SJSA1 (cell line): Measurements from ENCODE around the gene CCT7. TPM values are rescaled to one million over a fixed set of nuclear protein-coding genes. Genes with fewer than 3 reads are reported as not detected.

ENCODE experiments used
- DNase-seq, 2 experiments: peaks; one replicate each; pipeline ENCODE4 v3.0.0-alpha.2; 2015 to 2020; ENCODE audit warnings: low spot score in 2 of 2, low read depth in 1 of 2
- H3K27ac ChIP-seq: fragments of 250-450 bp; sonication (Bioruptor Pico); 2 replicates; pipeline ENCODE4 v1.5.1; 2020; ENCODE audit warnings: mild to moderate bottlenecking, moderate library complexity
- H3K27me3 ChIP-seq: fragments of 250-450 bp; sonication (Bioruptor Pico); replicated peaks from 2 replicates; pipeline ENCODE4 v1.5.1; 2020; ENCODE audit warnings: mild to moderate bottlenecking, moderate library complexity
- H3K36me3 ChIP-seq: fragments of 250-450 bp; sonication (Bioruptor Pico); 2 replicates; pipeline ENCODE4 v1.5.1; 2020; ENCODE audit warnings: mild to moderate bottlenecking
- H3K4me1 ChIP-seq: fragments of 250-450 bp; sonication (Bioruptor Pico); replicated peaks from 2 replicates; pipeline ENCODE4 v1.6.1; 2021; ENCODE audit warnings: mild to moderate bottlenecking
- H3K4me3 ChIP-seq: fragments of 250-450 bp; sonication (Bioruptor Pico); 2 replicates; pipeline ENCODE4 v1.5.1; 2020; ENCODE audit warnings: mild to moderate bottlenecking
- H3K9me3 ChIP-seq: fragments of 250-450 bp; sonication (Bioruptor Pico); replicated peaks from 2 replicates; pipeline ENCODE4 v1.5.1; 2020; ENCODE audit warnings: mild to moderate bottlenecking
- total RNA-seq: library from RNA; depleted of rRNA; stranded (reverse); fragments of >200 nt; shearing (Covaris generic); gene quantifications from 2 replicates; pipeline ENCODE4 v1.2.3, GENCODE V29; 2014

Gene CCT7
- total RNA-seq, 1 experiment from 2014 or later = 570 TPM

GRCh38 chr2:73214120-73215035, 19.7 kb upstream of the CCT7 start, which contains the start of gene SMYD5:
TSS of gene SMYD5 (plus strand) at chr2:73214245. CDS start at chr2:73214267, 22 bp downstream.
- Histone ChIP-seq H3K27ac (peak within 1 kb of the TSS; percentile 72), H3K4me1 (peaks cover 9% of the 10 kb centered on the region)

GRCh38 chr2:73215254-73215653, 18.9 kb upstream of the CCT7 start:
- no peak for DNase-seq
- H3K27ac ChIP-seq = no peak overlapping the region
- no peaks in the 10 kb centered on the region; the same call in 1 of the 2 replicates for H3K27me3 ChIP-seq
- H3K9me3 ChIP-seq = no peaks in the 10 kb centered on the region
- H3K4me1 ChIP-seq = peaks cover 9% of the 10 kb centered on the region
- H3K36me3 ChIP-seq = peaks cover 5% of the 10 kb centered on the region
- H3K4me3 ChIP-seq = peak overlapping the region; percentile 92

More at GRCh38 chr2:73214120-73215035, 19.7 kb upstream of the CCT7 start, which contains the start of gene SMYD5:
- Histone ChIP-seq H3K27me3 (no peaks in the 10 kb centered on the region; the same call in 1 of the 2 replicates), H3K9me3 (no peaks in the 10 kb centered on the region), H3K36me3 (peaks cover 5% of the 10 kb centered on the region), H3K4me3 (peak within 1 kb of the TSS; percentile 92)
- DNase-seq = peak; percentile 75 to 86

GRCh38 chr2:73217160-73217559, 16.9 kb upstream of the CCT7 start:
- Histone ChIP-seq H3K9me3 (no peaks in the 10 kb centered on the region), H3K4me3 (no peak overlapping the region), H3K27ac (no peak overlapping the region), H3K4me1 (peaks cover 9% of the 10 kb centered on the region), H3K27me3 (no peaks in the 10 kb centered on the region; the same call in 1 of the 2 replicates), H3K36me3 (peaks cover 10% of the 10 kb centered on the region)
- no peak for DNase-seq

GRCh38 chr2:73217826-73218225, 16.3 kb upstream of the CCT7 start:
- H3K36me3 ChIP-seq = peaks cover 17% of the 10 kb centered on the region
- DNase-seq = no peak
- H3K27ac ChIP-seq = no peak overlapping the region
- no peaks in the 10 kb centered on the region for H3K9me3 ChIP-seq
- H3K27me3 ChIP-seq = no peaks in the 10 kb centered on the region; the same call in 1 of the 2 replicates
- H3K4me1 ChIP-seq = peaks cover 9% of the 10 kb centered on the region
- no peak overlapping the region for H3K4me3 ChIP-seq

- H3K4me1 ChIP-seq = peaks cover 9% of the 10 kb centered on the region
- no peaks in the 10 kb centered on the region for H3K9me3 ChIP-seq
- H3K4me3 ChIP-seq = no peak overlapping the region
- H3K27ac ChIP-seq = no peak overlapping the region
- DNase-seq = no peak
- H3K36me3 ChIP-seq = peaks cover 21% of the 10 kb centered on the region
- no peaks in the 10 kb centered on the region; the same call in 1 of the 2 replicates for H3K27me3 ChIP-seq
These were observed 15.8 kb upstream of the CCT7 start for GRCh38 chr2:73218298-73218697.

DNA sequence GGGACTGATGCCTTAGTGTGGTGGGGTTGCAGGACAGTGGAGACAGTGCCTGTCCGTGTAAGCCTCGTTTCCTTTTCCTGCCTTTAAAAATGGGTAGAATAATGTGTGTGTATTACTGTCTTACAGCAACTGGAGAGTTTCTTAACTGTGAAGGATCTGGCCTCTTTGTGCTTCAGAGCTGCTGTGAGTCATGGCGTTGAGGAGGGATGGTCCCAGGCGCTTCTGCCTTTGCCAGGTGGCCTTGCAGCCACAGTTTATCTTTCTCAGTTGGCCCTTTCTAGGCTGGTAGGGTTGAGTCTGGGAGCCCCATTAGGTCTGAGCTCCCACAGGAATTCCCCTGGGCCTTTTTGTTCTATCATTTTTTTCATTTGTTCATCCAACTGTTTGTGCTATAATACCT, 10.3 kb upstream of the CCT7 start:
- Histone ChIP-seq H3K36me3 (peaks cover 36% of the 10 kb centered on the region), H3K9me3 (no peaks in the 10 kb centered on the region), H3K27me3 (no peaks in the 10 kb centered on the region), H3K4me1 (no peaks in the 10 kb centered on the region), H3K4me3 (no peak overlapping the region), H3K27ac (no peak overlapping the region)
- no peak for DNase-seq

DNA sequence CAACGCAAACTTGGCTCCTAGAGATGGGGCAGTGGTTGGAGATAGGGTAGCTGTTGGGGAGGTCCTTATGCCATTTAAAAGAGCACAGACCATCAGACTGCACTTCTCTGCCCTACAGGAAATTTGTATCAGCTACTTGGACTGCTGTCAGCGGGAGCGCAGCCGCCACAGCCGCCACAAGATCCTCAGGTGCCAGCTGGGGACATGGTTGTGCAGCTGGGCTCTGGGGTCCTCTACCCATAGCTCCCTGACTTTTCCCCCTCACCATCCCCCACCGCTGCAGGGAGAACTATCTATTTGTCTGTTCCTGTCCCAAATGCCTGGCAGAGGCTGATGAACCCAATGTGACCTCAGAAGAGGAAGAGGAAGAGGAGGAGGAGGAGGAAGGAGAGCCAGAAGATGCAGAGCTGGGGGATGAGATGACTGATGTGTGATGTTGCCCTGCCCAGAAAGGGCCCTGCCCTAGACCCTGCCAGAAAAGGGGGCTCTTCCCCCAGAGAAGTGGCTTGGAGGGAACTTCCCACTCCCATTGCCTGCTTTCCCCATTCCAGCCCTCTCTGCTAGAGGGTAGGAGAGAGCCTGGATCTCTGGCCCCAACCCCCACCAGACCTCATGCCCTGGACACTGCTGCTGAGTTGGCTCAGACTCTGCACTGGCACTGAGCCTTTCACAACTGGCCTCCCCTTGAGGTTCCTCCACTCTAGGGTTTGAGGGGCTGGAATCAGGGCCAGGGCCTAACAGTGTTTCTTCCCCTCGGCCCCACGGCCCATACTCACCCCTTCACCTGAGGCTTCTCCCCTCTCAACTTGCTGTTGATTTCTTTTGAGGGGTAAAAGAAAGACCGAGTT, 8.4 kb upstream of the CCT7 start:
- Histone ChIP-seq H3K4me3 (no peak overlapping the region), H3K27ac (no peak overlapping the region), H3K9me3 (no peaks in the 10 kb centered on the region), H3K4me1 (no peaks in the 10 kb centered on the region), H3K27me3 (no peaks in the 10 kb centered on the region), H3K36me3 (peaks cover 44% of the 10 kb centered on the region)
- no peak for DNase-seq

- Histone ChIP-seq H3K9me3 (no peaks in the 10 kb centered on the region), H3K36me3 (peaks cover 39% of the 10 kb centered on the region), H3K4me1 (no peaks in the 10 kb centered on the region), H3K27me3 (no peaks in the 10 kb centered on the region), H3K4me3 (no peak overlapping the region), H3K27ac (no peak overlapping the region)
- DNase-seq = no peak
These were observed 7.0 kb upstream of the CCT7 start for GRCh38 chr2:73227086-73227485.

DNA sequence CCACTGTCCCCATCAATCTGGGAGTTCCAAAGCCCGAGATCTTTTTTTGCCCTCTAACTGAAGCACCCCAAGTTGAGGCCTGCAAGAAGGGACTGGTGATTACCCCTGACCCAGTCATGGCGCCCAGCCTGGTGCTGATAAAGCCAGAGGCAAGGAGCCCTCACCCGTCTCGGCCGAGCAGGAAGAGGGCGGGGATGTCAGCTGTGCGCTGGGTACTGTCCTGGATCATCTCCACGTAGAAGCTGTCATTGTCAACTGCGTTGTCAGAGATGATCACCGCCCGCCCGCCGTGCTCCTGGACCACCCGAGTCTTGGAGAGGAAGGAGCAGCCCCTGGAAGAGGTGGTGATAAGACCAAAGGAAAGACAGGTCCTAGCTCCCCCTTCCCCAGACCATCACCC, 5.5 kb upstream of the CCT7 start:
- Histone ChIP-seq H3K4me1 (peaks cover 7% of the 10 kb centered on the region), H3K27me3 (no peaks in the 10 kb centered on the region), H3K36me3 (peaks cover 28% of the 10 kb centered on the region), H3K27ac (no peak overlapping the region), H3K4me3 (no peak overlapping the region), H3K9me3 (no peaks in the 10 kb centered on the region)
- no peak for DNase-seq

GRCh38 chr2:73232403-73233153, 1.5 kb upstream of the CCT7 start:
- peak in 1 of 2 experiments; percentile 20 for DNase-seq
- Histone ChIP-seq H3K4me1 (peaks cover 18% of the 10 kb centered on the region), H3K4me3 (peak overlapping the region; percentile 78), H3K27ac (no peak overlapping the region), H3K27me3 (no peaks in the 10 kb centered on the region), H3K9me3 (no peaks in the 10 kb centered on the region), H3K36me3 (peaks cover 39% of the 10 kb centered on the region)

GRCh38 chr2:73233154-73233931, 765 bp upstream of the CCT7 start, which contains the start of gene PRADC1:
TSS of gene PRADC1 (minus strand) at chr2:73233239. CDS start at chr2:73233160, 79 bp downstream.
- Histone ChIP-seq H3K4me3 (peak within 1 kb of the TSS; percentile 78), H3K9me3 (no peaks in the 10 kb centered on the region), H3K36me3 (peaks cover 41% of the 10 kb centered on the region), H3K27me3 (no peaks in the 10 kb centered on the region), H3K4me1 (peaks cover 18% of the 10 kb centered on the region), H3K27ac (peak within 1 kb of the TSS; percentile 78)
- peak; percentile 95 to 99 for DNase-seq

- peaks cover 54% of the 10 kb centered on the region for H3K36me3 ChIP-seq
- peaks cover 18% of the 10 kb centered on the region for H3K4me1 ChIP-seq
- no peaks in the 10 kb centered on the region for H3K9me3 ChIP-seq
- H3K27ac ChIP-seq = no peak overlapping the region
- H3K27me3 ChIP-seq = no peaks in the 10 kb centered on the region
- no peak for DNase-seq
- H3K4me3 ChIP-seq = peak overlapping the region; percentile 78
These were observed 1.4 kb downstream of the CCT7 start for GRCh38 chr2:73235315-73236028.
